ENCODE measurements around the gene TNXB.
A peak's percentile ranks its signal among the peaks of the same experiment; 100 is the strongest.
"Not testable (repeated sequence)": the region's sequence is repeated elsewhere in the genome, so short reads cannot be mapped to it uniquely, and the experiment has no call there.

Gene TNXB

DNA sequence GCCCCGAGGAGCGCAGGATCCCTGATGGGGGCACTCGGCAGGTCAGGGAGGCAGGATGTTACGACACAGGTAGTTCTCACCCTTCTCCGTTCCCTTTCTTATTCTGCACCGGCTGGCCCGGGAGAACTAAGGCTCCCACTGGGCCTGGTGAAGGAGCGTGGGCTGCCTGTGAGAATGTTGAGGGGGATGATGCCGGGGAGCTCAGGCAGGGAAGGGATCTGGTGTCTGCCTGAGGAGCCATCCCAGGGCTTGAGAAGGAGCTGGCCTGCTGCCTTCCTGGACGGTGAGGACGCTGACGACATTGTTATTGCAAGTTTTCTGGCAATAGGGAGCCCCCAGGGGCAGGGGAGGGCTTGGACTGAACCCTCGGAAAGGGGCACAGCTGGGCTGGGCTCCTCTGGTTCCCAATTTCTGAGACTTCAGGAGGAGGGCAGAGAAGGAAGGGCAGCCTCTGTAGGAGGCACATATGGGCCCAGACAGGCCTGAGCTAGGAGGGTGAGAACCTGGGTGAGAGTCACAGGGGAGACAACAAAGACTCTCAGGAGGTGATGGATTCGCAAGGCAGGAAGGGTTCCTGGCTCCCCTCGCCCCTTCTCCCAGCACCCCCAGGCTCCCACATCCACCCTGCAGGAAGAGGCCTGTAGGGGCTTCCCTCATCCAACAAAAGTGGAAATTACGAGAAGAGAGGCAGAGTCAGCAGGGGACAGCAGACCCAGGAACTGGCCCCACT lies 38.2 kb downstream of the TNXB start:
- TF ChIP-seq, protein P1, sequence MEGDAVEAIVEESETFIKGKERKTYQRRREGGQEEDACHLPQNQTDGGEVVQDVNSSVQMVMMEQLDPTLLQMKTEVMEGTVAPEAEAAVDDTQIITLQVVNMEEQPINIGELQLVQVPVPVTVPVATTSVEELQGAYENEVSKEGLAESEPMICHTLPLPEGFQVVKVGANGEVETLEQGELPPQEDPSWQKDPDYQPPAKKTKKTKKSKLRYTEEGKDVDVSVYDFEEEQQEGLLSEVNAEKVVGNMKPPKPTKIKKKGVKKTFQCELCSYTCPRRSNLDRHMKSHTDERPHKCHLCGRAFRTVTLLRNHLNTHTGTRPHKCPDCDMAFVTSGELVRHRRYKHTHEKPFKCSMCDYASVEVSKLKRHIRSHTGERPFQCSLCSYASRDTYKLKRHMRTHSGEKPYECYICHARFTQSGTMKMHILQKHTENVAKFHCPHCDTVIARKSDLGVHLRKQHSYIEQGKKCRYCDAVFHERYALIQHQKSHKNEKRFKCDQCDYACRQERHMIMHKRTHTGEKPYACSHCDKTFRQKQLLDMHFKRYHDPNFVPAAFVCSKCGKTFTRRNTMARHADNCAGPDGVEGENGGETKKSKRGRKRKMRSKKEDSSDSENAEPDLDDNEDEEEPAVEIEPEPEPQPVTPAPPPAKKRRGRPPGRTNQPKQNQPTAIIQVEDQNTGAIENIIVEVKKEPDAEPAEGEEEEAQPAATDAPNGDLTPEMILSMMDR (IDR thresholded peaks at IDR 0.05; ENCODE audit: low read depth, low read length): no peak
- DNase-seq (ENCODE audit: low read depth in 2 of 2): peak in 1 of 2 donors; percentile 25
- no peak overlapping the region for H3K4me3 ChIP-seq (replicated peaks in 1 of 2; ENCODE audit: low read depth in 2 of 2, low read length in 2 of 2)

DNA sequence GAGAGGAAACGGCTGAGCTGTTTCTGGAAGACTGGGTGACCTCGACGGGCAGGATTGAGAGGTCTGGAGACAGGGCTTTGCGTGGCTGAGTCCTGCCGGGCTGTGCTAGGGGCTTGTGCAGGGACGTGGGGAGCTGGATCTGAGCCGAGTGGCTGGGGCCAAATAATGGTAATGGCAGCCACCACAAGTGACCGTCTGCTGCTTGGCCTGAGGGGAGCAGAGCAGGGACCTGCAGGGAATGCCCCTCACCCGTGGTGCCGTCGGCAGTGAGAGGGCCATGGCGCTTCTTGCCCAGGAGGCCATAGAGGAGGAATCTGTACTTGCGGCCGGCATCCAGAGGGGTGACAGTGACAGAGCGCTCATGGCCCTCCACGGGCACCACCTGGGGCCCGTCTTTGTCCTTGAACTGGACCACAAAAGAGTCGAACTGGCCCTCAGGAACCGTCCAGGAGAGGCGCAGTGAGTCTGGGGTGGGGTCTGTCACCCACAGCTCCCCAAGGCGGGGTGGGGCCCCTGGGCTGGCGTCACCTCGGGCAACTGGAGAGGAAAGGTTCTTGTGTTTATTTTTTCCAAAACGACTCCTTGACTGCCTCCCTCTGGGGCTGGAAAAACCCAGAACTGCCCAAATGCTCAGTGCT lies 39.1 kb downstream of the TNXB start:
- no peak overlapping the region for H3K4me3 ChIP-seq (replicated peaks in 1 of 2; ENCODE audit: low read depth in 2 of 2, low read length in 2 of 2)
- TF ChIP-seq, protein P1 (IDR thresholded peaks at IDR 0.05; ENCODE audit: low read depth, low read length): no peak
- DNase-seq (ENCODE audit: low read depth in 2 of 2): no peak

DNA sequence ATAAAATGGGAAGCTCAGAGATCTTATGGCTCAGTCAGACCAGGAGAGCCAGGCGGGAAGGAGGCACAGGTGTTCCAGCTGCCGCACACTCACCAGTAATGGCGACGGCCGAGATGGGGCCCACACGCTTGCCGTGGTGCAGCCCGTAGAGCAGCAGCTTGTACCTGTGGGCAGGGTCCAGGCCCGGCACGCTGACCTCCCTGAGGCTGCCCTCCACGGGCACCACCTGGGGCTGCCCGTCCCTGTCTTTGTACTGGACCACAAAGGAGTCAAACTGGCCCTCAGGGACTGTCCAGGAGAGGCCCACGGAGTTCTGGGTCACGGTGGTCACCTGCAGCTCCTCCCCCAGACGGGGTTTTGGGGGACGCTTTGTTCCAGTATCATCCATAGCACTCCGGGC lies 39.7 kb downstream of the TNXB start:
- TF ChIP-seq, protein P1 (IDR thresholded peaks at IDR 0.05; ENCODE audit: low read depth, low read length): no peak
- DNase-seq (ENCODE audit: low read depth in 2 of 2): no peak
- no peak overlapping the region for H3K4me3 ChIP-seq (replicated peaks in 1 of 2; ENCODE audit: low read depth in 2 of 2, low read length in 2 of 2)

DNA sequence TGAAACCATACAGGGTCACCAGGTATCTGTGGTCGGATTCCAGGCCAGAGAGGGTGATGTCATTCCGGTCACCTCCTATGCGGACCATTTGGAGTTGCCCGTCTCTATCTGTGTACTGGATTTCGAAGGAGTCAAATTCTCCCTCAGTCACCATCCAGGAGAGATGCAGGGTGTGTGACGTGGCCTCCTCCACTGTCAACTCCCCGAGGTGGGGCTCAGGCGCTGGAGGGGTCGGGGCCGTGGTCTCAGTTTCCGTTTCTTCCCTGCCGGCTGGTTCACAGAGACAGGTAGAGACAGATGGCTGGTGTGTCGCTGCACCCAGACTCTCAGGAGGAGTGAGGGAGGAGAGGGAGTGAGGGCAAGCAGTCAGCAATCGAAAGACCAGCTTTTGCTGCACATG lies 40.3 kb downstream of the TNXB start:
- no peak overlapping the region for H3K4me3 ChIP-seq (replicated peaks in 1 of 2; ENCODE audit: low read depth in 2 of 2, low read length in 2 of 2)

DNA sequence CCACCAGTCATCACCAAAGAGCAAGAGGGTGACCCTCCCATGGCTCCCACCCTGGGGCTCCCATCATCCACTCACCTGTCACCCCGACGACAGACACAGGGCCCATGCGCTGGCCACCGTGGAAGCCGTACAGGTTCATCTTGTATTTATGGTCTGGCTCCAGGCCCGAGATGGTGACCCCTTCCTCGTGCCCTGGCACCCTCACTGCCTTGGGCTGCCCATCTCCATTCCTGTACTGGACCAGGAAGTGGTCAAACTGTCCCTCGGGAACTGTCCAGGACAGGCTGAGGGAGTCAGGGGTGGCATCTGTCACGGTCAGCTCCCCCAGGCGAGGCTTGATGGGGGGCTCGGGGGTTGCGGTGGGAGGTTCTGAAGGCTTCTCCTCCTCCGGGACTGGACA lies 40.8 kb downstream of the TNXB start:
- DNase-seq (ENCODE audit: low read depth in 2 of 2); H3K4me3 ChIP-seq (replicated peaks in 1 of 2; ENCODE audit: low read depth in 2 of 2, low read length in 2 of 2): not testable (repeated sequence)

More for the DNA sequence above, 40.3 kb downstream of the TNXB start:
- TF ChIP-seq, protein P1 (IDR thresholded peaks at IDR 0.05; ENCODE audit: low read depth, low read length): no peak
- DNase-seq (ENCODE audit: low read depth in 2 of 2): no peak

DNA sequence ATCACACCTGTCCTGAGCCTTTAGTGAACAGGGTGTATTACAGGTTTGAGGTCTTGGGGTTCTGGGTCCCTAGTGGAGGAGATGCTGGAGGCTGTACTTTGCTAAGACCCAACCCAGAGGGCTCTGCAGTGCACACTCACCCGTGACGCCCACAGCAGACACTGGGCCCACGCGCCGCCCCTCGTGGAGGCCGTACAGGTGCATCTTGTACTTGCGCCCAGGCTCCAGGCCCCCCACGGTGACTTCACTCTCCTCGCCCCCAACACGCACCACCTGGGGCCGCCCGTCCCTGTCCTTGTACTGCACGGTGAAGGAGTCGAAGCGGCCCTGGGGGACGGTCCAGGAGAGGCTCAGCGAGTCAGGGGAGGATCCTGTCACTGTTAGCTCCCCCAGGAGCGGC lies 41.6 kb downstream of the TNXB start:
- not testable (repeated sequence) for H3K4me3 ChIP-seq (replicated peaks in 1 of 2; ENCODE audit: low read depth in 2 of 2, low read length in 2 of 2); DNase-seq (ENCODE audit: low read depth in 2 of 2)

DNA sequence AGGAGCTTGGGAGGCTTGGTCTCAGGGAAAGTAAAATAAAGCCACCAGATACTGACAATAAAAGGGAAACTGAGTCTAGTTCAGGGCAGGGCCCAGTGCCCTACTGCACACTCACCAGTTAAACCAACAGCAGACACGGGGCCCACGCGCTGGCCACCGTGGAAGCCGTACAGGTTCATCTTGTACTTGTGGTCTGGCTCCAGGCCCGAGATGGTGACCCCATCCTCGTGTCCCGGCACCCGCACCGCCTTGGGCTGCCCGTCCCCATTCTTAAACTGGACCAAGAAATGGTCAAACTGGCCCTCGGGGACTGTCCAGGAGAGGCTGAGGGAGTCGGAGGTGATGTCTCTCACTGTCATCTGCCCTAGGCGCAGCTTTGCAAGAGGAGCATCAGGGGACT lies 44.4 kb downstream of the TNXB start:
- H3K4me3 ChIP-seq (replicated peaks in 1 of 2; ENCODE audit: low read depth in 2 of 2, low read length in 2 of 2): no peak overlapping the region
- TF ChIP-seq, protein P1 (IDR thresholded peaks at IDR 0.05; ENCODE audit: low read depth, low read length): no peak
- DNase-seq (ENCODE audit: low read depth in 2 of 2): no peak
